Measurements from ENCODE around the gene SERGEF. TPM values are rescaled to one million over a fixed set of nuclear protein-coding genes. Genes with fewer than 3 reads are reported as not detected.

The SERGEF gene
- total and polyA plus RNA-seq, 2 of the 13 experiments (the other 11 are each of a cell fraction or from before 2014, with no cell fraction given): 54.5 to 114 TPM

DNA sequence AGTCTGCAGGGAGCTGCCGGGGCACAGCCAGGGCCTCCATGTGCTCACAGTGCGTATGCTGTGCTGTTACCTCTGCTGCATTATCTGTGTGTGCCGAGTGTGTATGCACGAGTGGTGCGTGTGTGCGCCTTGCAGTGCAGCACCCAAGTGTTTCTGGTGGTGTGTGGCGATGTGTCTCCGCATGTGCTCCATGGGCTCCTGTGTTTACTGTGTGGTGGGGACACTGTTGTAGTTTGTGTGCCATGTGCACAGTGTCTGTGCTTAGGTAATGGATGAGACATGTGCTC is 246.8 kb downstream of the SERGEF start:
- Histone ChIP-seq H3K79me2 (ENCODE audit: insufficient read depth, low read length) (no peaks in the 10 kb centered on the region), H3K4me3 (replicated peaks in 1 of 3; ENCODE audit: insufficient read depth in 1 of 3, low read depth in 2 of 3, low read length in 3 of 3) (no peak overlapping the region), H4K20me1 (ENCODE audit: insufficient read depth, low read length) (no peaks in the 10 kb centered on the region), H3K27me3 (ENCODE audit: control insufficient read depth in 1 of 2, insufficient read depth in 2 of 2, low read length in 2 of 2) (peaks cover 4 to 6% of the 10 kb centered on the region in 2 experiments; a peak in 3 of 5 replicates), H3K27ac (ENCODE audit: extremely low read length, insufficient read depth, low read length) (no peak overlapping the region), H2AFZ (ENCODE audit: low read length) (no peak overlapping the region), H3K9ac (ENCODE audit: insufficient read depth, low read depth, low read length) (no peak overlapping the region), H3K36me3 (replicated peaks in 1 of 2; ENCODE audit: control insufficient read depth in 1 of 2, insufficient read depth in 2 of 2, low read length in 2 of 2) (no peaks in the 10 kb centered on the region), H3K4me2 (ENCODE audit: low read depth, low read length) (no peak overlapping the region), H3K4me1 (ENCODE audit: insufficient read depth, low read length) (peaks cover 24% of the 10 kb centered on the region), H3K9me3 (ENCODE audit: low read length) (no peaks in the 10 kb centered on the region)
- ATAC-seq (no peak), FAIRE-seq (no peak), DNase-seq (ENCODE audit: low spot score) (no peak)
- POLR2A ChIA-PET: no interaction called here
- CTCF ChIA-PET (ENCODE audit: low intra/inter-chr PET ratio, low total read pairs): no interaction called here
- intact Hi-C loops (cut with micrococcal nuclease; ENCODE audit: unreplicated experiment): loop anchor here (10.0 kb wide), 1 partner anchor 339 kb away; the partner anchor contains the start of gene SAAL1
- in situ Hi-C loops (cut with HindIII; ENCODE audit: extremely low pct_ligation_motif_present, low pct_unique_long_range_greater_than_20kb): no loop called here
- no TSS peak for BruUV-seq (replicated peaks)
- TF ChIP-seq ZBTB3 (CRISPR knock-in tag; IDR thresholded peaks at IDR 0.05; ENCODE audit: borderline replicate concordance, low read depth): no peak
- TF ChIP-seq TAF1 (CRISPR knock-in tag; IDR thresholded peaks at IDR 0.05): no peak
- TF ChIP-seq TEAD3 (CRISPR knock-in tag; optimal IDR thresholded peaks at IDR 0.05; ENCODE audit: borderline replicate concordance): no peak
- no peak for TF ChIP-seq ARNT (IDR thresholded peaks at IDR 0.05)
- no peak for TF ChIP-seq TSC22D2 (CRISPR knock-in tag; IDR thresholded peaks at IDR 0.05; ENCODE audit: borderline replicate concordance)
- TF ChIP-seq MNT (IDR thresholded peaks at IDR 0.05): peak; percentile 72
- TF ChIP-seq HMGXB3 (CRISPR knock-in tag; IDR thresholded peaks at IDR 0.05; ENCODE audit: borderline replicate concordance): no peak
- 17% methylated on average over 1 of the region's 8 CpGs for WGBS (ENCODE audit: low lambda C conversion rate)
